K562 (cell line): Measurements from ENCODE around the gene RABL6. TPM values are rescaled to one million over a fixed set of nuclear protein-coding genes. Genes with fewer than 3 reads are reported as not detected.
A peak's percentile ranks its signal among the peaks of the same experiment; 100 is the strongest.

Source experiments
- ATAC-seq: fragments of 200-7000 bp; cut with Tn5 transposase; 3 replicates; pipeline ENCODE4 v1.9.1; 2020; ENCODE audit warnings: moderate library complexity
- BruUV-seq: library from RNA; stranded (reverse); fragments of 400-500 nt; replicated peaks from 2 replicates; lab custom pipeline; 2021; lab: Mats Ljungman, UMichigan
- CTCF ChIA-PET: fragments of 300-600 bp; formaldehyde crosslinking; extraction: SDS; loops from one replicate; lab custom pipeline; 2021; ENCODE audit warnings: low intra/inter-chr PET ratio; lab: Yijun Ruan, JAX
- POLR2A ChIA-PET: fragments of 300-600, 350-650 bp; sonication (Branson Sonifier 250); formaldehyde crosslinking; extraction: SDS; loops from one replicate; lab custom pipeline; 2021; ENCODE audit warnings: antibody characterized with exemption, inconsistent platforms; lab: Yijun Ruan, JAX
- DNase-seq, 4 experiments: peaks; one replicate each; pipeline versions ENCODE4 v3.0.0 to v3.0.0-alpha.2; 2011 to 2018; ENCODE audit warnings: low spot score in 3 of 4, mixed read lengths in 3 of 4; ENCODE audit errors: extremely low read depth in 1 of 4
- FAIRE-seq: peaks from 2 replicates; lab custom pipeline; 2011; peaks lifted over from hg19 to GRCh38; lab: Jason Lieb, UNC
- H2AFZ ChIP-seq: 2 replicates; pipeline ENCODE4 v1.6.0; 2011; ENCODE audit warnings: low read depth, low read length, control low read depth, inconsistent platforms
- H3K27ac ChIP-seq: fragments of 200-600 bp; 3 replicates; pipeline ENCODE4 v1.8.0; 2011; ENCODE audit warnings: low read depth, mild to moderate bottlenecking, control low read depth, inconsistent platforms, low read length, moderate library complexity, mixed read lengths; ENCODE audit errors: extremely low read depth
- H3K27me3 ChIP-seq, 2 experiments: fragments of 300-600 bp in 1 of 2; 2 replicates in 1 of 2; 3 replicates in 1 of 2; pipeline versions ENCODE4 v1.6.0 to v1.8.0; 2011; ENCODE audit warnings: inconsistent platforms in 2 of 2, low read length in 2 of 2, mild to moderate bottlenecking in 1 of 2, mixed read lengths in 1 of 2, moderate library complexity in 1 of 2; ENCODE audit not compliant: control insufficient read depth in 2 of 2, insufficient read depth in 2 of 2
- H3K36me3 ChIP-seq: fragments of 300-600 bp; 3 replicates; pipeline ENCODE4 v1.8.0; 2011; ENCODE audit warnings: mild to moderate bottlenecking, low read length, inconsistent platforms; ENCODE audit not compliant: control insufficient read depth, insufficient read depth
- H3K4me1 ChIP-seq, 2 experiments: fragments of 200-600 bp in 1 of 2; replicated peaks in 1 of 2; 2 replicates in 1 of 2; 3 replicates in 1 of 2; pipeline versions ENCODE4 v1.5.1 to v1.8.0; 2011; ENCODE audit warnings: inconsistent platforms in 2 of 2, low read length in 2 of 2, mild to moderate bottlenecking in 1 of 2, mixed read lengths in 1 of 2, moderate library complexity in 1 of 2; ENCODE audit not compliant: control insufficient read depth in 2 of 2, insufficient read depth in 2 of 2
- H3K4me2 ChIP-seq: 2 replicates; pipeline ENCODE4 v1.6.1; 2011; ENCODE audit warnings: low read length, control low read depth, inconsistent platforms, mixed read lengths; ENCODE audit not compliant: insufficient read depth
- H3K4me3 ChIP-seq: fragments of 200-600 bp; sonication (generic), shearing (Covaris generic); 2 replicates; pipeline ENCODE4 v1.5.1; 2016; ENCODE audit warnings: control low read depth, inconsistent platforms
- H3K79me2 ChIP-seq: fragments of 200-600 bp; 3 replicates; pipeline ENCODE4 v1.8.0; 2011; ENCODE audit warnings: low read length, inconsistent platforms; ENCODE audit not compliant: control insufficient read depth, insufficient read depth
- H3K9ac ChIP-seq, 2 experiments: 2 replicates each; pipeline versions ENCODE4 v1.6.0 to v1.6.1; 2011; ENCODE audit warnings: low read depth in 2 of 2, low read length in 2 of 2, control low read depth in 1 of 2, inconsistent platforms in 1 of 2, mild to moderate bottlenecking in 1 of 2, mixed read lengths in 1 of 2; ENCODE audit not compliant: insufficient read depth in 1 of 2
- H3K9me1 ChIP-seq: one replicate; pipeline ENCODE4 v1.6.0; 2011; ENCODE audit warnings: inconsistent platforms, mild to moderate bottlenecking, low read length, moderate library complexity; ENCODE audit not compliant: control insufficient read depth, insufficient read depth
- H3K9me3 ChIP-seq: replicated peaks from 2 replicates; pipeline ENCODE4 v1.5.1; 2011; ENCODE audit warnings: low read depth, low read length, inconsistent platforms; ENCODE audit not compliant: control insufficient read depth, insufficient read depth
- H4K20me1 ChIP-seq: replicated peaks from 2 replicates; pipeline ENCODE4 v1.6.1; 2011; ENCODE audit warnings: low read length, inconsistent platforms, mixed read lengths; ENCODE audit not compliant: control insufficient read depth, insufficient read depth
- ETV5 ChIP-seq: sonication (generic); formaldehyde crosslinking; IDR thresholded peaks from 2 replicates; pipeline ENCODE4 v1.4.0; 2020; ENCODE audit warnings: low read depth, mild to moderate bottlenecking, missing genetic modification reagents
- HMBOX1 ChIP-seq: sonication (generic); IDR thresholded peaks from 2 replicates; pipeline ENCODE4 v1.6.1; 2016
- NCOA4 ChIP-seq: fragments of 450-650 bp; IDR thresholded peaks from 2 replicates; pipeline ENCODE4 v1.6.1; 2018; ENCODE audit warnings: mild to moderate bottlenecking; ENCODE audit not compliant: partially characterized antibody
- PHF8 ChIP-seq: fragments of 200-600 bp; sonication (generic); IDR thresholded peaks from 2 replicates; pipeline ENCODE4 v1.6.1; 2012; ENCODE audit warnings: mixed run types, mild to moderate bottlenecking, inconsistent platforms, low read length, moderate library complexity, borderline replicate concordance
- PKNOX1 ChIP-seq: fragments of 450-650 bp; IDR thresholded peaks from 2 replicates; pipeline ENCODE4 v1.6.1; 2016
- ZBTB43 ChIP-seq: sonication (generic); formaldehyde crosslinking; IDR thresholded peaks from 2 replicates; pipeline ENCODE4 v1.8.0; 2023; ENCODE audit warnings: mild to moderate bottlenecking, missing genetic modification reagents
- ZNF232 ChIP-seq: sonication (generic); formaldehyde crosslinking; IDR thresholded peaks from 2 replicates; pipeline ENCODE4 v1.8.0; 2022; ENCODE audit warnings: mild to moderate bottlenecking, missing genetic modification reagents
- WGBS: fragments of 100-300 bp; shearing (Covaris generic); methylation state at CpG from one replicate; pipeline ENCODE4 v1.1.6; 2016; ENCODE audit warnings: low coverage, mixed read lengths; ENCODE audit not compliant: insufficient coverage; ENCODE audit errors: missing lambda C conversion rate; 5-methylcytosine and 5-hydroxymethylcytosine counted together
- in situ Hi-C: fragments of 300-500 bp; cut with MboI; formaldehyde crosslinking; loops from 4 replicates; pipeline ENCODE4 v1.15.0; 2018; ENCODE audit warnings: inconsistent platforms, mixed read lengths
- intact Hi-C: fragments of 100-400 bp; cut with micrococcal nuclease; formaldehyde crosslinking; loops from 2 replicates; pipeline ENCODE4 v1.14.2; 2022
- polyA plus RNA-seq, 8 experiments: library from polyadenylated mRNA; depleted of rRNA in 4 of 8; stranded (reverse) in 5 of 8; unstranded in 3 of 8; fragments of >200 nt; fragmentation: Nextera tagmentation in 2 of 8; fragmentation: Illumina TruSeq in 1 of 8; extraction: Ambion mirVana in 2 of 8; extraction: Trizol in 1 of 8; gene quantifications; 2 replicates each; pipeline versions ENCODE4 v1.2.1 to v1.2.3, GENCODE V29; 2011 to 2014; ENCODE audit warnings: inconsistent platforms in 1 of 8, missing spikeins in 1 of 8
- total RNA-seq, 7 experiments: library from RNA; depleted of rRNA in 6 of 7; stranded (reverse); fragments of >200 nt in 6 of 7; fragmentation: Illumina TruSeq in 2 of 7; extraction: Trizol in 2 of 7; gene quantifications; 2 replicates each; pipeline versions ENCODE4 v1.2.1 to v1.2.3, GENCODE V29; 2011 to 2021; ENCODE audit warnings: low replicate concordance in 1 of 7
- TF ChIP-seq, protein P1 (sequence below): sonication (generic); formaldehyde crosslinking; IDR thresholded peaks from 2 replicates; pipeline ENCODE4 v1.8.0; 2022; ENCODE audit warnings: mild to moderate bottlenecking, missing genetic modification reagents
- TF ChIP-seq, protein P2 (sequence below): fragments of 250-450 bp; sonication (Bioruptor Pico); IDR thresholded peaks from 2 replicates; pipeline ENCODE4 v1.5.0; 2021
- TF ChIP-seq, protein P3 (sequence below): fragments of 450-650 bp; IDR thresholded peaks from one replicate; pipeline ENCODE4 v1.6.1; 2018; ENCODE audit warnings: mild to moderate bottlenecking, moderate library complexity; ENCODE audit not compliant: partially characterized antibody
- TF ChIP-seq, protein P4 (sequence below): sonication (generic); formaldehyde crosslinking; IDR thresholded peaks from 2 replicates; pipeline ENCODE4 v1.9.0; 2022; ENCODE audit warnings: mild to moderate bottlenecking, missing genetic modification reagents

The RABL6 gene
- total and polyA plus RNA-seq, 9 of the 15 experiments (the other 6 are each of a cell fraction or from before 2014, with no cell fraction given), result 5.6 to 181 (median 84.5) TPM

DNA sequence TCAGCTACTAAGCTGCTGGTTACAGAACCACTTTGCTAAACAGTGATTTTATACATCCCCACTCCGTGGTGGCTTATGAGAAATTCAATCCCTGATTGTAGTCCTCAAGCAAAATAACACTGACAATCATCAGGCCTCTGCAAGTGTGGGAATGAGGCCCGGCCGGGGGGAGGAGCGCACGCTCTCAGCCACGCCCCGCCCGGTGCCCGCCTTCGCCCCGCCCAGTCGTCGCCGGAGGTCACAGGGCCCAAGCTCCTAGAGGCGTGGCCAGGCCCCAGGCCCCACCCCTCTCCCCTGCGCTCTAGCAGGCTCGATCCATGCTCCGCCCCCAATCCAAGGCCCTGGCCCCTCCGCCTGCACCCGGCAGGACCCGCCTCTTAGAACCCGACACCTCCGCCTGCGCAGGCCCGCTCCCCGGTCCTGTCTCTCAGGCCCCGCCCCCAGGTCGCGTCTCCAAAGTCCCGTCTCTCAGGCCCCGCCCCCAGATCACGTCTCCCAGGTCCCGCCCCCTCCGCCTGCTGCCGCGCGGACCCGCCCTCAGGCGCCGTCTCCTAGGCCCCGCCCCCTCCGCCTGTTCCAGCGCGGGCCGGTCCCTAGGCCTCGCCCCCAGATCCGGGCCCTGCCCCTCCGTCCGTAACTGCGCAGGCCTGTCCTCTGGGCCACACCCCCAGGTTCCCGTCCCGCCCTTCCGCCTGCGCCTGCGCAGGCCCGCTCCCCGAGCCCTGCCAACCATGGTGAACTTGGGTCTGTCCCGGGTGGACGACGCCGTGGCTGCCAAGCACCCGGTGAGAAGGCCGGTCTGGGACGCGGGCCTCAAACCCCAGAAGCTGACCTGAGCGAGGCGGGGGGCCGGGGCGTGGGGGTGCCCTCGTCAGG, 16.9 kb upstream of the RABL6 start, which contains the start of gene TMEM141:
TSS of gene TMEM141 (plus strand) at position 705 of the 876 bp plus-strand sequence. CDS start at position 732, 27 bp downstream.
- ChIA-PET POLR2A (interaction anchor here (0.5 to 1.0 kb wide), 5 partner anchors 26 to 247 kb away, joined by 3 to 4 read pairs (median 3); no protein-coding TSS in a partner anchor), CTCF (interaction anchor here (1.0 to 1.9 kb wide), 2 partner anchors 25 to 238 kb away, joined by 4 to 7 read pairs; no protein-coding TSS in a partner anchor)
- Histone ChIP-seq H3K36me3 (peaks cover 18% of the 10 kb centered on the region; the same call in 1 of the 3 replicates), H3K9ac (peak within 1 kb of the TSS; percentile 86 to 93), H3K27me3 (no peaks in the 10 kb centered on the region), H3K79me2 (peaks cover 19% of the 10 kb centered on the region), H3K4me3 (peak within 1 kb of the TSS; percentile 58), H4K20me1 (peaks cover 5% of the 10 kb centered on the region; the same call in 1 of the 2 replicates), H3K9me3 (no peaks in the 10 kb centered on the region), H2AFZ (peak within 1 kb of the TSS; percentile 54; the same call in 1 of the 2 replicates), H3K4me1 (peaks cover 57 to 65% of the 10 kb centered on the region in 2 experiments), H3K27ac (peak within 1 kb of the TSS; percentile 93), H3K9me1 (peaks cover 4% of the 10 kb centered on the region), H3K4me2 (peak within 1 kb of the TSS; percentile 99)
- in situ Hi-C loops (loop anchor here (25.0 kb wide), 1 partner anchor 446 kb away; the partner anchor contains the start of genes CYSRT1, RNF224, SLC34A3 and TUBB4B), intact Hi-C loops (loop anchor here (2.0 kb wide), 1 partner anchor 58 kb away; the partner anchor contains the start of gene PHPT1)
- FAIRE-seq (peak; percentile 76), ATAC-seq (peak; percentile 91), DNase-seq (peak; percentile 93 to 99 (median 96))
- no TSS peak for BruUV-seq
- WGBS, result under 1% methylated on average over 32 of the region's 70 CpGs
- no peak for TF ChIP-seq NCOA4
- TF ChIP-seq, protein P1, sequence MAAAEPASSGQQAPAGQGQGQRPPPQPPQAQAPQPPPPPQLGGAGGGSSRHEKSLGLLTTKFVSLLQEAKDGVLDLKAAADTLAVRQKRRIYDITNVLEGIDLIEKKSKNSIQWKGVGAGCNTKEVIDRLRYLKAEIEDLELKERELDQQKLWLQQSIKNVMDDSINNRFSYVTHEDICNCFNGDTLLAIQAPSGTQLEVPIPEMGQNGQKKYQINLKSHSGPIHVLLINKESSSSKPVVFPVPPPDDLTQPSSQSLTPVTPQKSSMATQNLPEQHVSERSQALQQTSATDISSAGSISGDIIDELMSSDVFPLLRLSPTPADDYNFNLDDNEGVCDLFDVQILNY, result no peak
- TF ChIP-seq, protein P2, sequence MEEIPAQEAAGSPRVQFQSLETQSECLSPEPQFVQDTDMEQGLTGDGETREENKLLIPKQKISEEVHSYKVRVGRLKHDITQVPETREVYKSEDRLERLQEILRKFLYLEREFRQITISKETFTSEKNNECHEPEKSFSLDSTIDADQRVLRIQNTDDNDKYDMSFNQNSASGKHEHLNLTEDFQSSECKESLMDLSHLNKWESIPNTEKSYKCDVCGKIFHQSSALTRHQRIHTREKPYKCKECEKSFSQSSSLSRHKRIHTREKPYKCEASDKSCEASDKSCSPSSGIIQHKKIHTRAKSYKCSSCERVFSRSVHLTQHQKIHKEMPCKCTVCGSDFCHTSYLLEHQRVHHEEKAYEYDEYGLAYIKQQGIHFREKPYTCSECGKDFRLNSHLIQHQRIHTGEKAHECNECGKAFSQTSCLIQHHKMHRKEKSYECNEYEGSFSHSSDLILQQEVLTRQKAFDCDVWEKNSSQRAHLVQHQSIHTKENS (CRISPR knock-in tag), result no peak
- TF ChIP-seq ZBTB43, result no peak
- TF ChIP-seq, protein P3, sequence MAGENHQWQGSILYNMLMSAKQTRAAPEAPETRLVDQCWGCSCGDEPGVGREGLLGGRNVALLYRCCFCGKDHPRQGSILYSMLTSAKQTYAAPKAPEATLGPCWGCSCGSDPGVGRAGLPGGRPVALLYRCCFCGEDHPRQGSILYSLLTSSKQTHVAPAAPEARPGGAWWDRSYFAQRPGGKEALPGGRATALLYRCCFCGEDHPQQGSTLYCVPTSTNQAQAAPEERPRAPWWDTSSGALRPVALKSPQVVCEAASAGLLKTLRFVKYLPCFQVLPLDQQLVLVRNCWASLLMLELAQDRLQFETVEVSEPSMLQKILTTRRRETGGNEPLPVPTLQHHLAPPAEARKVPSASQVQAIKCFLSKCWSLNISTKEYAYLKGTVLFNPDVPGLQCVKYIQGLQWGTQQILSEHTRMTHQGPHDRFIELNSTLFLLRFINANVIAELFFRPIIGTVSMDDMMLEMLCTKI, result no peak
- peak; percentile 72 for TF ChIP-seq PKNOX1
- TF ChIP-seq PHF8, result peak; percentile 61; the same call in 1 of the 2 replicates
- TF ChIP-seq ZNF232 (CRISPR knock-in tag), result no peak
- TF ChIP-seq HMBOX1, result no peak
- TF ChIP-seq, protein P4, sequence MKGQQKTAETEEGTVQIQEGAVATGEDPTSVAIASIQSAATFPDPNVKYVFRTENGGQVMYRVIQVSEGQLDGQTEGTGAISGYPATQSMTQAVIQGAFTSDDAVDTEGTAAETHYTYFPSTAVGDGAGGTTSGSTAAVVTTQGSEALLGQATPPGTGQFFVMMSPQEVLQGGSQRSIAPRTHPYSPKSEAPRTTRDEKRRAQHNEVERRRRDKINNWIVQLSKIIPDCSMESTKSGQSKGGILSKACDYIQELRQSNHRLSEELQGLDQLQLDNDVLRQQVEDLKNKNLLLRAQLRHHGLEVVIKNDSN (CRISPR knock-in tag), result peak; percentile 37; the same call in 1 of the 2 replicates
- no peak for TF ChIP-seq ETV5 (CRISPR knock-in tag)
